GM12878 (cell line): ENCODE results near the gene PRDM1. TPM values are rescaled to one million over a fixed set of nuclear protein-coding genes. Genes with fewer than 3 reads are reported as not detected.

Source experiments
- ATAC-seq: fragments of 200-7000 bp; cut with Tn5 transposase; 3 replicates; pipeline ENCODE4 v1.9.1; 2020; ENCODE audit warnings: mild to moderate bottlenecking, moderate library complexity
- BruUV-seq: library from RNA; stranded (reverse); fragments of 400-500 nt; replicated peaks from 2 replicates; lab custom pipeline; 2021; lab: Mats Ljungman, UMichigan
- CTCF ChIA-PET: fragments of 300-600 bp; sonication (Branson Sonifier 250); formaldehyde crosslinking; extraction: SDS; loops from one replicate; lab custom pipeline; 2021; ENCODE audit warnings: inconsistent platforms; lab: Yijun Ruan, JAX
- POLR2A ChIA-PET: fragments of 350-600 bp; formaldehyde crosslinking; extraction: SDS; loops from one replicate; lab custom pipeline; 2021; ENCODE audit warnings: inconsistent platforms; lab: Charles Lee
- RAD21 ChIA-PET: fragments of 300-600 bp; sonication (Branson Sonifier 250); formaldehyde crosslinking; loops from one replicate; lab custom pipeline; 2023; ENCODE audit warnings: antibody characterized with exemption; ENCODE audit not compliant: unreplicated experiment; lab: Charles Lee
- SMC1A ChIA-PET: fragments of 300-600 bp; sonication (Branson Sonifier 250); formaldehyde crosslinking; loops from one replicate; lab custom pipeline; 2023; ENCODE audit not compliant: unreplicated experiment, uncharacterized antibody; lab: Charles Lee
- DNase-seq: peaks from one replicate; pipeline ENCODE4 v3.0.0-alpha.2; 2011; ENCODE audit warnings: low read depth, low spot score
- FAIRE-seq: peaks from 3 replicates; lab custom pipeline; 2011; peaks lifted over from hg19 to GRCh38; lab: Jason Lieb, UNC
- H2AFZ ChIP-seq: 2 replicates; pipeline ENCODE4 v1.6.0; 2011; ENCODE audit warnings: low read depth, low read length, control low read depth; ENCODE audit not compliant: control insufficient read depth
- H3K27ac ChIP-seq: 2 replicates; pipeline ENCODE4 v1.5.1; 2011; ENCODE audit warnings: control low read depth; ENCODE audit not compliant: control insufficient read depth, insufficient read depth
- H3K27me3 ChIP-seq, 2 experiments: replicated peaks in 1 of 2; 2 replicates each; pipeline versions ENCODE4 v1.6.0 to v1.6.1; 2011; ENCODE audit warnings: low read length in 1 of 2; ENCODE audit not compliant: control insufficient read depth in 2 of 2, insufficient read depth in 2 of 2
- H3K36me3 ChIP-seq, 2 experiments: 2 replicates each; pipeline ENCODE4 v1.5.1; 2011; ENCODE audit warnings: low read length in 1 of 2; ENCODE audit not compliant: control insufficient read depth in 2 of 2, insufficient read depth in 2 of 2
- H3K4me1 ChIP-seq: 2 replicates; pipeline ENCODE4 v1.6.1; 2011; ENCODE audit warnings: mild to moderate bottlenecking, low read length, moderate library complexity, mixed read lengths; ENCODE audit not compliant: control insufficient read depth, insufficient read depth
- H3K4me2 ChIP-seq: 2 replicates; pipeline ENCODE4 v1.6.0; 2011; ENCODE audit warnings: control low read depth; ENCODE audit not compliant: control insufficient read depth, insufficient read depth
- H3K4me3 ChIP-seq: fragments of 200-600 bp; sonication (generic); 2 replicates; pipeline ENCODE4 v1.5.1; 2016
- H3K79me2 ChIP-seq: 2 replicates; pipeline ENCODE4 v1.6.0; 2011; ENCODE audit warnings: low read length; ENCODE audit not compliant: control insufficient read depth, insufficient read depth
- H3K9ac ChIP-seq: 2 replicates; pipeline ENCODE4 v1.8.0; 2011; ENCODE audit warnings: low read length, control low read depth, mixed read lengths; ENCODE audit not compliant: control insufficient read depth, insufficient read depth
- H3K9me3 ChIP-seq: replicated peaks from 3 replicates; pipeline ENCODE4 v1.5.1; 2011; ENCODE audit warnings: mild to moderate bottlenecking, low read length; ENCODE audit not compliant: control insufficient read depth, insufficient read depth
- H4K20me1 ChIP-seq: 2 replicates; pipeline ENCODE4 v1.6.0; 2011; ENCODE audit not compliant: control insufficient read depth, insufficient read depth
- CHD4 ChIP-seq: fragments of 200-600 bp; sonication (generic); IDR thresholded peaks from 2 replicates; pipeline ENCODE4 v1.6.1; 2016; ENCODE audit warnings: mild to moderate bottlenecking
- HDAC6 ChIP-seq: fragments of 200-600 bp; sonication (generic); IDR thresholded peaks from one replicate; pipeline ENCODE4 v1.8.0; 2017; ENCODE audit warnings: antibody characterized with exemption; ENCODE audit not compliant: unreplicated experiment
- IKZF2 ChIP-seq, 2 experiments: fragments of 450-650 bp; IDR thresholded peaks; 2 replicates each; pipeline ENCODE4 v1.6.1; 2017; ENCODE audit warnings: mild to moderate bottlenecking in 2 of 2, moderate library complexity in 2 of 2
- POU2F2 ChIP-seq: IDR thresholded peaks from 3 replicates; pipeline ENCODE4 v1.6.1; 2011; ENCODE audit warnings: low read depth, mild to moderate bottlenecking, low read length, borderline replicate concordance
- SUPT20H ChIP-seq: IDR thresholded peaks from 2 replicates; pipeline ENCODE4 v1.6.1; 2011; ENCODE audit warnings: low read depth, mild to moderate bottlenecking, low read length, moderate library complexity, borderline replicate concordance; ENCODE audit not compliant: control insufficient read depth
- WRNIP1 ChIP-seq: IDR thresholded peaks from 2 replicates; pipeline ENCODE4 v1.6.1; 2011; ENCODE audit warnings: low read depth, low read length, improper control_type of control experiment, borderline replicate concordance
- ZNF207 ChIP-seq: fragments of 450-650 bp; IDR thresholded peaks from 2 replicates; pipeline ENCODE4 v1.6.1; 2014; ENCODE audit warnings: antibody characterized with exemption, mild to moderate bottlenecking, borderline replicate concordance
- WGBS: methylation state at CpG from one replicate; pipeline ENCODE4 v1.1.6; 2016; ENCODE audit warnings: low lambda C conversion rate; ENCODE audit not compliant: insufficient replicate concordance, insufficient coverage; ENCODE audit errors: missing lambda C conversion rate; 5-methylcytosine and 5-hydroxymethylcytosine counted together
- in situ Hi-C: fragments of 300-500 bp; cut with MboI; formaldehyde crosslinking; loops from 9 replicates; pipeline ENCODE4 v1.14.3; 2018; ENCODE audit warnings: mixed read lengths
- intact Hi-C: fragments of 100-400 bp; cut with micrococcal nuclease; formaldehyde crosslinking; loops from one replicate; pipeline ENCODE4 v1.14.2; 2022; ENCODE audit not compliant: unreplicated experiment
- polyA plus RNA-seq, 11 experiments: library from polyadenylated mRNA; depleted of rRNA in 4 of 11; unstranded in 6 of 11; stranded (reverse) in 5 of 11; fragments of >200 nt; fragmentation: Nextera tagmentation in 4 of 11; fragmentation: Illumina TruSeq in 1 of 11; extraction: Ambion mirVana in 4 of 11; extraction: Trizol in 1 of 11; gene quantifications; 1 replicate in 1 of 11; 2 replicates in 10 of 11; pipeline versions ENCODE4 v1.2.1 to v1.2.3, GENCODE V29; 2011 to 2016; ENCODE audit warnings: inconsistent platforms in 2 of 11, missing spikeins in 2 of 11, low read depth in 1 of 11
- total RNA-seq, 4 experiments: library from RNA; depleted of rRNA in 3 of 4; stranded (reverse); fragments of >200 nt in 3 of 4; fragmentation: Illumina TruSeq in 1 of 4; extraction: Trizol in 1 of 4; gene quantifications; 2 replicates each; pipeline versions ENCODE4 v1.2.1 to v1.2.3, GENCODE V29; 2013 to 2021
- TF ChIP-seq, protein P1 (sequence below): fragments of 450-650 bp; formaldehyde crosslinking; IDR thresholded peaks from 2 replicates; pipeline ENCODE4 v1.4.0; 2022; ENCODE audit warnings: mild to moderate bottlenecking, moderate library complexity
- TF ChIP-seq, protein P2 (sequence below): fragments of 450-650 bp; IDR thresholded peaks from 2 replicates; pipeline ENCODE4 v1.6.1; 2016; ENCODE audit warnings: mild to moderate bottlenecking, moderate library complexity, borderline replicate concordance
- TF ChIP-seq, protein P3 (sequence below): fragments of 450-650 bp; IDR thresholded peaks from 2 replicates; pipeline ENCODE4 v1.6.1; 2018; ENCODE audit warnings: borderline replicate concordance, mild to moderate bottlenecking; ENCODE audit not compliant: partially characterized antibody
- TF ChIP-seq, protein P4 (sequence below), 3 experiments: IDR thresholded peaks in 2 of 3; conservative IDR thresholded peaks in 1 of 3; 2 replicates each; pipeline ENCODE4 v1.5.1; 2011; ENCODE audit warnings: low read depth in 3 of 3, low read length in 3 of 3, mild to moderate bottlenecking in 3 of 3, control low read depth in 2 of 3, moderate library complexity in 2 of 3, inconsistent platforms in 1 of 3, mixed read lengths in 1 of 3; ENCODE audit not compliant: control insufficient read depth in 2 of 3, insufficient read depth in 1 of 3; ENCODE audit errors: extremely low read depth in 1 of 3

The PRDM1 gene
- total and polyA plus RNA-seq, 10 of the 15 experiments (the other 5 are each of a cell fraction or from before 2014, with no cell fraction given), result 1.9 to 15.8 (median 4.1) TPM

DNA sequence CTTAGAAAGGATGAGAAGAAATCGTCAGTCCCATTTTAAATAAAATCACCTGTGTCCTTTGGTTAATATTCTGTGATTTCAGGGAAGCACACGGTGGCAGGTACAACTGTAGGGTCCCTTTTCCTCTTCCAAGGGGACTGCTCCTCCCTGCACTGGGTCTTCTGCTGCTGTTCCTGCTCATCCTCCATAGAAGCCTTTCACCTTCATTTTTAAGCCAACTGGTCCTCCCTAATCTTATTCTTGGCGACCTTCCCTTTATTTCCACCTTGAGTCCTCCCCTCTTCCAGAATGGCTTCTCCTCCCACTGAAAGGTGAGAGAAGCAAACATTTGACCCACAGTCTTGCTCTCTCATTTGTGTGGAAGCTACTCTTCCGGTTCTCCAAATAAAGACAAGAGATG is 4.4 kb upstream of the PRDM1 start:
- FAIRE-seq, result no peak
- no peak overlapping the region for H2AFZ ChIP-seq
- DNase-seq, result no peak
- in situ Hi-C loops, result no loop called here
- peaks cover 0 to 4% of the 10 kb centered on the region in 2 experiments; a peak in 2 of 4 replicates for H3K27me3 ChIP-seq
- ATAC-seq, result no peak
- H3K4me2 ChIP-seq, result no peak overlapping the region
- no peaks in the 10 kb centered on the region for H4K20me1 ChIP-seq
- RAD21 ChIA-PET, result interaction anchor here (1.0 kb wide), 1 partner anchor 650 kb away, joined by 3 read pairs; no protein-coding TSS in a partner anchor
- SMC1A ChIA-PET, result interaction anchor here (1.1 kb wide), 1 partner anchor 124 kb away, joined by 3 read pairs; no protein-coding TSS in a partner anchor
- BruUV-seq, result no TSS peak
- 74% methylated on average over 4 of the region's 4 CpGs for WGBS
- POLR2A ChIA-PET, result no interaction called here
- no peaks in the 10 kb centered on the region for H3K36me3 ChIP-seq
- peaks cover 20% of the 10 kb centered on the region for H3K4me1 ChIP-seq
- no peak overlapping the region for H3K9ac ChIP-seq
- intact Hi-C loops, result loop anchor here (5.0 to 10.0 kb wide), 3 partner anchors 187 to 434 kb away; no protein-coding TSS in a partner anchor
- no peak overlapping the region for H3K27ac ChIP-seq
- H3K4me3 ChIP-seq, result no peak overlapping the region
- no peaks in the 10 kb centered on the region for H3K9me3 ChIP-seq
- CTCF ChIA-PET, result interaction anchor here (0.8 kb wide), 1 partner anchor 586 kb away, joined by 3 read pairs; no protein-coding TSS in a partner anchor
- peaks cover under 1% of the 10 kb centered on the region; the same call in 1 of the 2 replicates for H3K79me2 ChIP-seq
- TF ChIP-seq HDAC6 (no peak), CHD4 (no peak), WRNIP1 (no peak), IKZF2 (IDR thresholded peaks at IDR 0.05) (no peak), POU2F2 (no peak), SUPT20H (no peak), ZNF207 (no peak)
- TF ChIP-seq, protein P1, sequence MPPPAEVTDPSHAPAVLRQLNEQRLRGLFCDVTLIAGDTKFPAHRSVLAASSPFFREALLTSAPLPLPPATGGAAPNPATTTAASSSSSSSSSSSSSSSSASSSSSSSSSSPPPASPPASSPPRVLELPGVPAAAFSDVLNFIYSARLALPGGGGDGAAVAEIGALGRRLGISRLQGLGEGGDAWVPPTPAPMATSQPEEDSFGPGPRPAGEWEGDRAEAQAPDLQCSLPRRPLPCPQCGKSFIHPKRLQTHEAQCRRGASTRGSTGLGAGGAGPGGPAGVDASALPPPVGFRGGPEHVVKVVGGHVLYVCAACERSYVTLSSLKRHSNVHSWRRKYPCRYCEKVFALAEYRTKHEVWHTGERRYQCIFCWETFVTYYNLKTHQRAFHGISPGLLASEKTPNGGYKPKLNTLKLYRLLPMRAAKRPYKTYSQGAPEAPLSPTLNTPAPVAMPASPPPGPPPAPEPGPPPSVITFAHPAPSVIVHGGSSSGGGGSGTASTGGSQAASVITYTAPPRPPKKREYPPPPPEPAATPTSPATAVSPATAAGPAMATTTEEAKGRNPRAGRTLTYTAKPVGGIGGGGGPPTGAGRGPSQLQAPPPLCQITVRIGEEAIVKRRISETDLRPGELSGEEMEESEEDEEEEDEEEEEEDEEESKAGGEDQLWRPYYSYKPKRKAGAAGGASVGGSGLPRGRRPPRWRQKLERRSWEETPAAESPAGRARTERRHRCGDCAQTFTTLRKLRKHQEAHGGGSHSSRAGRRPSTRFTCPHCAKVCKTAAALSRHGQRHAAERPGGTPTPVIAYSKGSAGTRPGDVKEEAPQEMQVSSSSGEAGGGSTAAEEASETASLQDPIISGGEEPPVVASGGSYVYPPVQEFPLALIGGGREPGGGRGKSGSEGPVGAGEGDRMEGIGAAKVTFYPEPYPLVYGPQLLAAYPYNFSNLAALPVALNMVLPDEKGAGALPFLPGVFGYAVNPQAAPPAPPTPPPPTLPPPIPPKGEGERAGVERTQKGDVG (CRISPR knock-in tag), result no peak
- TF ChIP-seq, protein P2, sequence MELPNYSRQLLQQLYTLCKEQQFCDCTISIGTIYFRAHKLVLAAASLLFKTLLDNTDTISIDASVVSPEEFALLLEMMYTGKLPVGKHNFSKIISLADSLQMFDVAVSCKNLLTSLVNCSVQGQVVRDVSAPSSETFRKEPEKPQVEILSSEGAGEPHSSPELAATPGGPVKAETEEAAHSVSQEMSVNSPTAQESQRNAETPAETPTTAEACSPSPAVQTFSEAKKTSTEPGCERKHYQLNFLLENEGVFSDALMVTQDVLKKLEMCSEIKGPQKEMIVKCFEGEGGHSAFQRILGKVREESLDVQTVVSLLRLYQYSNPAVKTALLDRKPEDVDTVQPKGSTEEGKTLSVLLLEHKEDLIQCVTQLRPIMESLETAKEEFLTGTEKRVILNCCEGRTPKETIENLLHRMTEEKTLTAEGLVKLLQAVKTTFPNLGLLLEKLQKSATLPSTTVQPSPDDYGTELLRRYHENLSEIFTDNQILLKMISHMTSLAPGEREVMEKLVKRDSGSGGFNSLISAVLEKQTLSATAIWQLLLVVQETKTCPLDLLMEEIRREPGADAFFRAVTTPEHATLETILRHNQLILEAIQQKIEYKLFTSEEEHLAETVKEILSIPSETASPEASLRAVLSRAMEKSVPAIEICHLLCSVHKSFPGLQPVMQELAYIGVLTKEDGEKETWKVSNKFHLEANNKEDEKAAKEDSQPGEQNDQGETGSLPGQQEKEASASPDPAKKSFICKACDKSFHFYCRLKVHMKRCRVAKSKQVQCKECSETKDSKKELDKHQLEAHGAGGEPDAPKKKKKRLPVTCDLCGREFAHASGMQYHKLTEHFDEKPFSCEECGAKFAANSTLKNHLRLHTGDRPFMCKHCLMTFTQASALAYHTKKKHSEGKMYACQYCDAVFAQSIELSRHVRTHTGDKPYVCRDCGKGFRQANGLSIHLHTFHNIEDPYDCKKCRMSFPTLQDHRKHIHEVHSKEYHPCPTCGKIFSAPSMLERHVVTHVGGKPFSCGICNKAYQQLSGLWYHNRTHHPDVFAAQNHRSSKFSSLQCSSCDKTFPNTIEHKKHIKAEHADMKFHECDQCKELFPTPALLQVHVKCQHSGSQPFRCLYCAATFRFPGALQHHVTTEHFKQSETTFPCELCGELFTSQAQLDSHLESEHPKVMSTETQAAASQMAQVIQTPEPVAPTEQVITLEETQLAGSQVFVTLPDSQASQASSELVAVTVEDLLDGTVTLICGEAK, result no peak
- TF ChIP-seq, protein P3, sequence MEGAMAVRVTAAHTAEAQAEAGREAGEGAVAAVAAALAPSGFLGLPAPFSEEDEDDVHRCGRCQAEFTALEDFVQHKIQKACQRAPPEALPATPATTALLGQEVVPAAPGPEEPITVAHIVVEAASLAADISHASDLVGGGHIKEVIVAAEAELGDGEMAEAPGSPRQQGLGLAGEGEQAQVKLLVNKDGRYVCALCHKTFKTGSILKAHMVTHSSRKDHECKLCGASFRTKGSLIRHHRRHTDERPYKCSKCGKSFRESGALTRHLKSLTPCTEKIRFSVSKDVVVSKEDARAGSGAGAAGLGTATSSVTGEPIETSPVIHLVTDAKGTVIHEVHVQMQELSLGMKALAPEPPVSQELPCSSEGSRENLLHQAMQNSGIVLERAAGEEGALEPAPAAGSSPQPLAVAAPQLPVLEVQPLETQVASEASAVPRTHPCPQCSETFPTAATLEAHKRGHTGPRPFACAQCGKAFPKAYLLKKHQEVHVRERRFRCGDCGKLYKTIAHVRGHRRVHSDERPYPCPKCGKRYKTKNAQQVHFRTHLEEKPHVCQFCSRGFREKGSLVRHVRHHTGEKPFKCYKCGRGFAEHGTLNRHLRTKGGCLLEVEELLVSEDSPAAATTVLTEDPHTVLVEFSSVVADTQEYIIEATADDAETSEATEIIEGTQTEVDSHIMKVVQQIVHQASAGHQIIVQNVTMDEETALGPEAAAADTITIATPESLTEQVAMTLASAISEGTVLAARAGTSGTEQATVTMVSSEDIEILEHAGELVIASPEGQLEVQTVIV, result no peak
- TF ChIP-seq, protein P4, sequence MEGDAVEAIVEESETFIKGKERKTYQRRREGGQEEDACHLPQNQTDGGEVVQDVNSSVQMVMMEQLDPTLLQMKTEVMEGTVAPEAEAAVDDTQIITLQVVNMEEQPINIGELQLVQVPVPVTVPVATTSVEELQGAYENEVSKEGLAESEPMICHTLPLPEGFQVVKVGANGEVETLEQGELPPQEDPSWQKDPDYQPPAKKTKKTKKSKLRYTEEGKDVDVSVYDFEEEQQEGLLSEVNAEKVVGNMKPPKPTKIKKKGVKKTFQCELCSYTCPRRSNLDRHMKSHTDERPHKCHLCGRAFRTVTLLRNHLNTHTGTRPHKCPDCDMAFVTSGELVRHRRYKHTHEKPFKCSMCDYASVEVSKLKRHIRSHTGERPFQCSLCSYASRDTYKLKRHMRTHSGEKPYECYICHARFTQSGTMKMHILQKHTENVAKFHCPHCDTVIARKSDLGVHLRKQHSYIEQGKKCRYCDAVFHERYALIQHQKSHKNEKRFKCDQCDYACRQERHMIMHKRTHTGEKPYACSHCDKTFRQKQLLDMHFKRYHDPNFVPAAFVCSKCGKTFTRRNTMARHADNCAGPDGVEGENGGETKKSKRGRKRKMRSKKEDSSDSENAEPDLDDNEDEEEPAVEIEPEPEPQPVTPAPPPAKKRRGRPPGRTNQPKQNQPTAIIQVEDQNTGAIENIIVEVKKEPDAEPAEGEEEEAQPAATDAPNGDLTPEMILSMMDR (IDR thresholded peaks at IDR 0.05 in 2 of 3, conservative IDR thresholded peaks at IDR 0.05 in 1 of 3; ENCODE audit: control insufficient read depth in 2 of 3, extremely low read depth in 1 of 3, insufficient read depth in 1 of 3, low read depth in 3 of 3, low read length in 3 of 3), result no peak
